ENCODE results near the gene ZDHHC24.

ZDHHC24 gene

DNA sequence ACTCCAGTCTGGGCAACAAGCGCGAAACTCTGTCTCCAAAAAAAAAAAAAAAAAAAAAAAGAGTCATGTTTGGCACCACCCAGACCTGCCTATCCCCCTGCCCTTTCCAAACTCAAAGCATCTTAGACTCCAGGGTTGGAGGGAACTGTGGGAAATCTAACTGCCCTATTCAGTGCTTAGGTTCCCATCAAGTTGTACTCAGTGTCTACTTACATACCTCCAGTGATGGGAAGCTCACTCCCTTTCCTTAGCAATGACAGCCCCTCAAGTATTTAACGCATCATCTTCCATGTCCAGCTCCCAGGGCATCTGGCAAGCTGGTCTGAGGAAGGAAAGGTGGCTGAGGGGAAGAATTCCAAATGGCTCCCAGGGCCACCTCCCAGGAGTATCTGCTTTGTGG, 3.8 kb upstream of the ZDHHC24 start:
- Histone ChIP-seq H3K36me3 (replicated peaks; ENCODE audit: insufficient read depth, low read length) (no peaks in the 10 kb centered on the region), H3K9ac (ENCODE audit: low read length) (no peak overlapping the region), H3K4me1 (ENCODE audit: low read length) (peaks cover 7% of the 10 kb centered on the region; the same call in 1 of the 2 replicates), H3K27ac (ENCODE audit: low read length) (no peak overlapping the region), H3K4me3 (ENCODE audit: low read length) (no peak overlapping the region), H3K9me3 (replicated peaks; ENCODE audit: insufficient read depth, low read length) (no peaks in the 10 kb centered on the region), H3K4me2 (ENCODE audit: low read depth, low read length) (no peak overlapping the region), H4K20me1 (ENCODE audit: insufficient read depth, low read length) (no peaks in the 10 kb centered on the region), H3F3A (ENCODE audit: insufficient read depth, low read length) (peaks cover 3% of the 10 kb centered on the region; the same call in 1 of the 2 replicates), H3K27me3 (replicated peaks; ENCODE audit: insufficient read depth, low read length) (peaks cover 60% of the 10 kb centered on the region), H3K9me2 (replicated peaks; ENCODE audit: insufficient read depth, low read length) (no peaks in the 10 kb centered on the region), H2AFZ (ENCODE audit: low read length) (no peak overlapping the region), H3K79me2 (ENCODE audit: low read length) (peaks cover 5% of the 10 kb centered on the region; the same call in 1 of the 2 replicates)
- no peak for DNase-seq
- no peak for TF ChIP-seq EZH2phosphoT487 (IDR thresholded peaks at IDR 0.05; ENCODE audit: low read length)

DNA sequence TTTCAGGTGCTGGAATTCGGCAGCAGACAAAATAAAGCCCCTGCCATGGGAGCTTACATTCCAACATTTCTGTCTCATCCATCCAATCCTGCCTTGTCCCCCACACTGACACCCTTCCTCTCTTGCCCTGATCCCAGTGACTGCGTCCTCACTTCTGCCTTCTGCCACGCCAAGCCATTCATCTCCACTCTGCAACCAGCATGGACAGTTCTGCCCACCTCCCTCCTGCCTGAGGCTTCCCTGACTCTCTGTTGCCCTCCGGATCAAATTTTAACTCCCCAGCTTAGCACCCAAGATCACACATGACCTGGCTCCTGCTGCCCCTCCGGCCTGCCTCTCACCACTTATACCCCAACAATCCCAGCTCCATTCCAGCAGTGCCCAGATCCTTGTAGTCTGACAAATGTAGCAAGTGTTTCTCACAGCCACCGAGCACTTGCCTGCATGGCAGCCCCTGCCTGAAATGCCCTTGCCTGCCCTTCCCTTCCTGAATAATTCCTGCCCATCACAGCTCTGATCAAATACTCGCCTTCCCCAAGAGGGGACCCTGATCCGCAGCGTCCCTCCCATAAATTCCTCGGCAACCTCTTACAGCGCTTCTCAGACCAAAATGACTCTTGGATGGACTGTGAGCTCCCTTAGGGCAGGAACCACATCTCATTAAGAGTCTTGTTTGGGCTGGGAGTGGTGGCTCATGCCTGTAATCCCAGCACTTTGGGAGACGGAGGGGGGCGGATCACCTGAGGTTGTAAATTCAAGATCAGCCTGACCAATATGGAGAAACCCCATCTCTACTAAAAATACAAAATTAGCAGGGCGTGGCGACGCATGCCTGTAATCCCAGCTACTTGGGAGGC, 3.2 kb upstream of the ZDHHC24 start:
- peaks cover 5% of the 10 kb centered on the region; the same call in 1 of the 2 replicates for H3K79me2 ChIP-seq (ENCODE audit: low read length)
- no peaks in the 10 kb centered on the region for H4K20me1 ChIP-seq (ENCODE audit: insufficient read depth, low read length)
- H3K4me2 ChIP-seq (ENCODE audit: low read depth, low read length) = no peak overlapping the region
- no peak overlapping the region for H2AFZ ChIP-seq (ENCODE audit: low read length)
- no peaks in the 10 kb centered on the region for H3K9me2 ChIP-seq (replicated peaks; ENCODE audit: insufficient read depth, low read length)
- peaks cover 56% of the 10 kb centered on the region for H3K27me3 ChIP-seq (replicated peaks; ENCODE audit: insufficient read depth, low read length)
- H3K4me1 ChIP-seq (ENCODE audit: low read length) = peaks cover 7% of the 10 kb centered on the region; the same call in 1 of the 2 replicates
- no peak overlapping the region for H3K27ac ChIP-seq (ENCODE audit: low read length)
- H3F3A ChIP-seq (ENCODE audit: insufficient read depth, low read length) = peaks cover 3% of the 10 kb centered on the region; the same call in 1 of the 2 replicates
- TF ChIP-seq, protein P1, sequence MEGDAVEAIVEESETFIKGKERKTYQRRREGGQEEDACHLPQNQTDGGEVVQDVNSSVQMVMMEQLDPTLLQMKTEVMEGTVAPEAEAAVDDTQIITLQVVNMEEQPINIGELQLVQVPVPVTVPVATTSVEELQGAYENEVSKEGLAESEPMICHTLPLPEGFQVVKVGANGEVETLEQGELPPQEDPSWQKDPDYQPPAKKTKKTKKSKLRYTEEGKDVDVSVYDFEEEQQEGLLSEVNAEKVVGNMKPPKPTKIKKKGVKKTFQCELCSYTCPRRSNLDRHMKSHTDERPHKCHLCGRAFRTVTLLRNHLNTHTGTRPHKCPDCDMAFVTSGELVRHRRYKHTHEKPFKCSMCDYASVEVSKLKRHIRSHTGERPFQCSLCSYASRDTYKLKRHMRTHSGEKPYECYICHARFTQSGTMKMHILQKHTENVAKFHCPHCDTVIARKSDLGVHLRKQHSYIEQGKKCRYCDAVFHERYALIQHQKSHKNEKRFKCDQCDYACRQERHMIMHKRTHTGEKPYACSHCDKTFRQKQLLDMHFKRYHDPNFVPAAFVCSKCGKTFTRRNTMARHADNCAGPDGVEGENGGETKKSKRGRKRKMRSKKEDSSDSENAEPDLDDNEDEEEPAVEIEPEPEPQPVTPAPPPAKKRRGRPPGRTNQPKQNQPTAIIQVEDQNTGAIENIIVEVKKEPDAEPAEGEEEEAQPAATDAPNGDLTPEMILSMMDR (IDR thresholded peaks at IDR 0.05; ENCODE audit: low read length) = no peak
- TF ChIP-seq EZH2 (optimal IDR thresholded peaks at IDR 0.05; ENCODE audit: low read depth, low read length) (no peak), EZH2phosphoT487 (IDR thresholded peaks at IDR 0.05; ENCODE audit: low read length) (no peak)
- H3K9ac ChIP-seq (ENCODE audit: low read length) = no peak overlapping the region
- H3K4me3 ChIP-seq (ENCODE audit: low read length) = no peak overlapping the region
- H3K36me3 ChIP-seq (replicated peaks; ENCODE audit: insufficient read depth, low read length) = no peaks in the 10 kb centered on the region
- DNase-seq = no peak
- no peaks in the 10 kb centered on the region for H3K9me3 ChIP-seq (replicated peaks; ENCODE audit: insufficient read depth, low read length)

DNA sequence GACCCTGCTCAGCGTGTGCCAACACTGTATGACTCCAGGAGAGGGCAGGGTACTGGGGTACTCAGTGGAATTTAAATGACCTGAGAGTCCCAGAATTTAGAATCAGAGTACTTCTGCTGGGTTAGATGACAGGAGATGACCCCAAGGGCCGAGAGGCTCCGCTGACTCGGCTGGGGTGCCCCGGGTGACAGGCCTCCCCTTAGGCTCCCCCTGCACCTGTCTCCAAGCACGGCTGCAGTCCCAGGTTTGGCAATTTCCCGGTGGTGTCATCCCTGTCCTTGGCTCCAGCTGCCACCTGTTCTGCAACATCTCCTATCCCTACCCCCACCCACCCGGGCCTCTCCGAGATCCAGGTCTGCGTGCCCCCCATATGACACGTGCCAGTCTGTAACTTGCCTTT, 2.2 kb upstream of the ZDHHC24 start:
- DNase-seq = no peak
- Histone ChIP-seq H3K9me2 (replicated peaks; ENCODE audit: insufficient read depth, low read length) (no peaks in the 10 kb centered on the region), H3K4me1 (ENCODE audit: low read length) (peaks cover 7% of the 10 kb centered on the region; the same call in 1 of the 2 replicates), H3K4me3 (ENCODE audit: low read length) (no peak overlapping the region), H3K9ac (ENCODE audit: low read length) (no peak overlapping the region), H3F3A (ENCODE audit: insufficient read depth, low read length) (peaks cover 3% of the 10 kb centered on the region; the same call in 1 of the 2 replicates), H3K27ac (ENCODE audit: low read length) (no peak overlapping the region), H3K9me3 (replicated peaks; ENCODE audit: insufficient read depth, low read length) (no peaks in the 10 kb centered on the region), H4K20me1 (ENCODE audit: insufficient read depth, low read length) (no peaks in the 10 kb centered on the region), H3K4me2 (ENCODE audit: low read depth, low read length) (no peak overlapping the region), H2AFZ (ENCODE audit: low read length) (no peak overlapping the region), H3K27me3 (replicated peaks; ENCODE audit: insufficient read depth, low read length) (peaks cover 52% of the 10 kb centered on the region), H3K36me3 (replicated peaks; ENCODE audit: insufficient read depth, low read length) (no peaks in the 10 kb centered on the region), H3K79me2 (ENCODE audit: low read length) (peaks cover 5% of the 10 kb centered on the region; the same call in 1 of the 2 replicates)
- TF ChIP-seq, protein P1 (IDR thresholded peaks at IDR 0.05; ENCODE audit: low read length) = no peak
- TF ChIP-seq EZH2phosphoT487 (IDR thresholded peaks at IDR 0.05; ENCODE audit: low read length) (no peak), EZH2 (optimal IDR thresholded peaks at IDR 0.05; ENCODE audit: low read depth, low read length) (no peak)

DNA sequence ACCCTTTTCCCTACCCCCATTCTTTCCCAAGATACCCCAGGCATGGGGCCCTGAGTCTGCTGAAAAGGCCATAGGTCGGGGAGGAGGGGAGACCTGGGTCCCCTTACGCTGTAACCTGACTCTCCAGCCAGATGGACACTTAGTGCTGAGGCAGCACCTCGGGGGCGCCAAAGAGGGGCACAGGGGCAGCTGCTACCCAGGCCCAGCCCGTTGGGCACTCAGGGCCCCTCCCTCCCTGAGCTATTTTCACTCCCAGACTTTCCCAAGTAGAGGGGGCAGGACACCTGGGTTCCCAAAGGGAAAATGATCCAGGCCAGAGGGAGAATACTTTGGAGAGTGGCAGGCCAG, 1.8 kb upstream of the ZDHHC24 start:
- H3K79me2 ChIP-seq (ENCODE audit: low read length) = peaks cover 5% of the 10 kb centered on the region; the same call in 1 of the 2 replicates
- H3K9me3 ChIP-seq (replicated peaks; ENCODE audit: insufficient read depth, low read length) = no peaks in the 10 kb centered on the region
- H3K9me2 ChIP-seq (replicated peaks; ENCODE audit: insufficient read depth, low read length) = no peaks in the 10 kb centered on the region
- H3K27ac ChIP-seq (ENCODE audit: low read length) = no peak overlapping the region
- H3K4me3 ChIP-seq (ENCODE audit: low read length) = no peak overlapping the region
- H3F3A ChIP-seq (ENCODE audit: insufficient read depth, low read length) = peaks cover 3% of the 10 kb centered on the region; the same call in 1 of the 2 replicates
- no peaks in the 10 kb centered on the region for H4K20me1 ChIP-seq (ENCODE audit: insufficient read depth, low read length)
- no peaks in the 10 kb centered on the region for H3K36me3 ChIP-seq (replicated peaks; ENCODE audit: insufficient read depth, low read length)
- TF ChIP-seq, protein P1 (IDR thresholded peaks at IDR 0.05; ENCODE audit: low read length) = no peak
- TF ChIP-seq EZH2phosphoT487 (IDR thresholded peaks at IDR 0.05; ENCODE audit: low read length) = no peak
- TF ChIP-seq EZH2 (optimal IDR thresholded peaks at IDR 0.05; ENCODE audit: low read depth, low read length) = no peak
- DNase-seq = no peak
- no peak overlapping the region for H3K4me2 ChIP-seq (ENCODE audit: low read depth, low read length)
- H3K9ac ChIP-seq (ENCODE audit: low read length) = no peak overlapping the region
- H3K4me1 ChIP-seq (ENCODE audit: low read length) = peaks cover 7% of the 10 kb centered on the region; the same call in 1 of the 2 replicates
- no peak overlapping the region for H2AFZ ChIP-seq (ENCODE audit: low read length)
- H3K27me3 ChIP-seq (replicated peaks; ENCODE audit: insufficient read depth, low read length) = peaks cover 52% of the 10 kb centered on the region
